ENCODE results near the gene POLR1A.

The POLR1A gene

DNA sequence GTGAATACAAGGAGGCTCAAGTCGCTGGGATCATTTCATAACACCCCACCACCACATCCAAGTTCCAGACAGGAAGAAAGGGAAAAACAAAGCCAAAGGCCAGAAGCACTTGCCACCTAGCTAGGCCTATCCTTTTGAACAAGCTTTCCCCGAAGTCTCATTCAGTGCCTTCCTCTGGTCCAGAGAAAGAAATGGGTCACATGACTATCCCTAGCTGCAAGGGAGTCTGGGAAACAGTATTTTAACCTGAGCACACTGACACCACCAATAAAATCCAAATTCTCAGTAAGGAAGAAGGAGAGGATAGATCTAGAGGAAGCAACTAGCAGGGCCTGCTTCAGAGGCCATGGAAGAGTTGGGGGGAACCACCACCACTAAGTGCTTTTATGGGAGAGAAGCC is 91.2 kb downstream of the POLR1A start:
- TF ChIP-seq, protein P1, sequence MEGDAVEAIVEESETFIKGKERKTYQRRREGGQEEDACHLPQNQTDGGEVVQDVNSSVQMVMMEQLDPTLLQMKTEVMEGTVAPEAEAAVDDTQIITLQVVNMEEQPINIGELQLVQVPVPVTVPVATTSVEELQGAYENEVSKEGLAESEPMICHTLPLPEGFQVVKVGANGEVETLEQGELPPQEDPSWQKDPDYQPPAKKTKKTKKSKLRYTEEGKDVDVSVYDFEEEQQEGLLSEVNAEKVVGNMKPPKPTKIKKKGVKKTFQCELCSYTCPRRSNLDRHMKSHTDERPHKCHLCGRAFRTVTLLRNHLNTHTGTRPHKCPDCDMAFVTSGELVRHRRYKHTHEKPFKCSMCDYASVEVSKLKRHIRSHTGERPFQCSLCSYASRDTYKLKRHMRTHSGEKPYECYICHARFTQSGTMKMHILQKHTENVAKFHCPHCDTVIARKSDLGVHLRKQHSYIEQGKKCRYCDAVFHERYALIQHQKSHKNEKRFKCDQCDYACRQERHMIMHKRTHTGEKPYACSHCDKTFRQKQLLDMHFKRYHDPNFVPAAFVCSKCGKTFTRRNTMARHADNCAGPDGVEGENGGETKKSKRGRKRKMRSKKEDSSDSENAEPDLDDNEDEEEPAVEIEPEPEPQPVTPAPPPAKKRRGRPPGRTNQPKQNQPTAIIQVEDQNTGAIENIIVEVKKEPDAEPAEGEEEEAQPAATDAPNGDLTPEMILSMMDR (IDR thresholded peaks at IDR 0.05; ENCODE audit: low read depth, low read length, missing control alignments) = no peak
- no peak overlapping the region for H3K4me3 ChIP-seq (replicated peaks; ENCODE audit: low read depth, low read length)
- no peak for DNase-seq (ENCODE audit: extremely low read depth, low read depth)

DNA sequence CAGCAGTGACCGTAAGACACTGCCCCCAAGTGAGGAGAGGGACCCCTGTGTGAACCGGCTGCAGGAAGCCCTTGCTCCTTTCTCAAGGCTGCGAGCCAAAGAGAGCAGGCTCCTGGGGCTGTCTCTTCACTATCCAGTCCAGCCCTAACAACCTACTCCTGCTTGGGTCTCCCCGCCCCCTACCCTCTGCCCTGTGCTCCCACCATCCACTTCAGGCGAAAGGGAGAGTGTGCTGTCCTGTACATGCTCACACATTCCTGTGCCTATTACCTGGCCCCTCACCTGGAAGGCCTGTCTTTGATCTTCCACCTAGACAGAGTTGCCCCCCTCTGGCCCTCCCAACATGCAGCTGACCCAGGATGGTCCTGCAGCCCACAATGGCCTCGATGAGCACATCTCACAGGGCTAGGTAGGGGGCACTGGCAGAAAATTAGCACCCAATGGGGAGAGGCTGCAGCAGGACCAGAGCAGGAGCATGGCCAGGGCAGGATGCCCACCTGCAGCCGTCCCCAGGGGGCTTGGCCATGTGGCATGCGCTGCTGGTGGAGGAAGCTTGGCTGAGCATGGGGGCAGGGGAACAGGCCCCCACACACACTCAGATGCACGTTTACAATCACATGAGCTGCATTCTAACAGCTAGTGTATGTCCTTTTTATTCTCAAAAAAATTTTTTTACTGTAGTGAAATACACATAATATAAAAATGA is 93.5 kb downstream of the POLR1A start:
- TF ChIP-seq, protein P1 (IDR thresholded peaks at IDR 0.05; ENCODE audit: low read depth, low read length, missing control alignments) = no peak
- no peak for DNase-seq (ENCODE audit: extremely low read depth, low read depth)
- H3K4me3 ChIP-seq (replicated peaks; ENCODE audit: low read depth, low read length) = no peak overlapping the region

- TF ChIP-seq, protein P1 (IDR thresholded peaks at IDR 0.05; ENCODE audit: low read depth, low read length, missing control alignments) = no peak
- H3K4me3 ChIP-seq (replicated peaks; ENCODE audit: low read depth, low read length) = no peak overlapping the region
- DNase-seq (ENCODE audit: extremely low read depth, low read depth) = no peak
These were observed 94.2 kb downstream of the POLR1A start for GRCh38 chr2:86011449-86011941.

DNA sequence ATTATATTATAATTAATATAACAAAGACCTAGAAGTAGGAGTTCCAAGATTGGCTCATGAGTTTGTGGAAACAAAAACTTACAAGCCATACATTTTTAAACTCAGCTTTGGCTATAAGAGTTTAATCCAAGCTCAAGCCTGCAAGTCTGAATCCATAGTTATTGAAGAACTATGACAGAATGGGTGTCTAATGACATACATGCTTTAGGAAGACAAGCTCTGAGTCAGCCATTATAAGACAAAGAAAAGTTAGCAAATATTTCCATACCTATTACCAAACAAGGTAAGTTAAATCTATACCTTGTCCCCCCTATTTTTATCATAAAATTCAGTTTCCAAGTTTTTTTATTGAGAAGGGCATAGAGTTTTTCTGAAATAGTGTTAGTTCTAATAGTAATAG is 95.6 kb downstream of the POLR1A start:
- TF ChIP-seq, protein P1 (IDR thresholded peaks at IDR 0.05; ENCODE audit: low read depth, low read length, missing control alignments) = no peak
- no peak overlapping the region for H3K4me3 ChIP-seq (replicated peaks; ENCODE audit: low read depth, low read length)
- no peak for DNase-seq (ENCODE audit: extremely low read depth, low read depth)

DNA sequence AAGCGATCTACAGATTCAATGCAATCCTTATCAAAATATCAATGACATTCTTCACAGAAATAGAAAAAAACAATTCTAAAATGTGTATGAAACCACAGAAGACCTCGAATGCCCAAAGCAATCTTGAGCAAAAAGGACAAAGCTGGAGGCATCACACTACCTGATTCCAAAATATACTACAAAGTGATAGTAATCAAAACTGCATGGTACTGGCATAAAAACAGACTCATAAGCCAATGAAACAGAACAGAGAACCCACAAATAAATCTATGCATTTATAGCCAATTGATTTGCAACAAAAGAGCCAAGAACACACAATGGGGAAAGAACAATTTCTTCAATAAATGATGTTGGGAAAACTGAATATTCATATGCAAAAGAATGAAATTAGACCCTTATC is 99.2 kb downstream of the POLR1A start:
- no peak for DNase-seq (ENCODE audit: extremely low read depth, low read depth)
- H3K4me3 ChIP-seq (replicated peaks; ENCODE audit: low read depth, low read length) = no peak overlapping the region
- TF ChIP-seq, protein P1 (IDR thresholded peaks at IDR 0.05; ENCODE audit: low read depth, low read length, missing control alignments) = no peak

GRCh38 chr2:86003967-86004366 is 101.7 kb downstream of the POLR1A start:
- DNase-seq (ENCODE audit: extremely low read depth, low read depth) = no peak
- no peak overlapping the region for H3K4me3 ChIP-seq (replicated peaks; ENCODE audit: low read depth, low read length)
- TF ChIP-seq, protein P1 (IDR thresholded peaks at IDR 0.05; ENCODE audit: low read depth, low read length, missing control alignments) = no peak

DNA sequence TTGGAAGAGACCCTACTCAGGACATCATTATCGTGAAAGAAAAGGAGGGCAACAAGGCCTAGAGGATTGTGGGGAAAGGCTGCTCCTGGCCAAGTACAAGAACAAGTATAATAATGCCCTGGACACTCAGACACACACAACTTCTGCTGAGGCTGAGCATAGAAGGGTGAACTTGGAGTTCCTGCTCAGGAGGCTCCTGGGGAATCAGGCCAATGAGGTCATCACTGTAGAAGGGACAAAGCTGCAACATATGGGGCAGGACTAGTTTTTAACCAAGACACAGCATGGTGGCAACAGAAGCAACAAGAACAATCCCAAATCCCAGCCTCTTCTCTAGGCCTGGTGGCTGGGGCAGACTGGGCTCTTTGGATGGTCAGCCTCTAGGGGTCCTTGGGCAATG is 102.6 kb downstream of the POLR1A start:
- no peak overlapping the region for H3K4me3 ChIP-seq (replicated peaks; ENCODE audit: low read depth, low read length)
- TF ChIP-seq, protein P1 (IDR thresholded peaks at IDR 0.05; ENCODE audit: low read depth, low read length, missing control alignments) = no peak
- no peak for DNase-seq (ENCODE audit: extremely low read depth, low read depth)

Measured in HFF-Myc (cell line).